ENCODE data around the gene SNRPB2.

DNA sequence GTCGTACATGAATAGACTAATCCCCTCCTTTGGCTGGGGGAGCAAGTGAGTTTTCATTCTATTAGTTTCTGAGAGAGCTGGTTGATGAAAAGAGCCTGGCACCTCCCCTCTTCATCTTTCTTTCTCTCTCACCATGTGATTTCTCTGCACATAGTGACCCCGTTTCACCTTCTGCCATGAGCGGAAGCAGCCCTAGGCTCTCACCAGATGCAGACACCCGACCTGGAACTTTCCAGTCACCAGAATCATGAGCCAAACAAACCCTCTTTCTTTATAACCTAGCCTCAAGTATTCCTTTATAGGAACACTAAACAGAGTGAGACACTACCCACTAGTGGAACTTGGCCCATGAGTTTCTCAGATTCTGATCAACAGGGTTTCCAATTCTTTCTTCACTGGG, 34.7 kb downstream of the SNRPB2 start:
- no peak for TF ChIP-seq SP1 (IDR thresholded peaks at IDR 0.05; ENCODE audit: low read depth)
- no peak for TF ChIP-seq YY1 (IDR thresholded peaks at IDR 0.05; ENCODE audit: extremely low read depth, insufficient replicate concordance, low read depth, low read length)
- no peak for TF ChIP-seq CEBPB (IDR thresholded peaks at IDR 0.05; ENCODE audit: low read depth)
